G401.6 (cell line): ENCODE measurements around the gene KLF16.

Experiments used
- FAIRE-seq: peaks from 2 replicates; lab custom pipeline; 2012; peaks lifted over from hg19 to GRCh38; lab: Jason Lieb, UNC

The KLF16 gene

GRCh38 chr19:1867349-1867724 is 4.0 kb upstream of the KLF16 start:
- no peak for FAIRE-seq

GRCh38 chr19:1866693-1867348 is 3.4 kb upstream of the KLF16 start:
- FAIRE-seq = no peak

- FAIRE-seq = no peak
These were observed 2.0 kb upstream of the KLF16 start for GRCh38 chr19:1865172-1866010.

GRCh38 chr19:1864480-1865171 is 1.2 kb upstream of the KLF16 start:
- no peak for FAIRE-seq

GRCh38 chr19:1863638-1864479 is 480 bp upstream of the KLF16 start:
- FAIRE-seq = no peak

- FAIRE-seq = no peak
These were observed 703 bp downstream of the KLF16 start for GRCh38 chr19:1862424-1863327.

- no peak for FAIRE-seq
These were observed 1.3 kb downstream of the KLF16 start for GRCh38 chr19:1862068-1862423.

GRCh38 chr19:1861599-1862031 is 1.8 kb downstream of the KLF16 start:
- no peak for FAIRE-seq

- no peak for FAIRE-seq
These were observed 2.4 kb downstream of the KLF16 start for GRCh38 chr19:1860821-1861598.

- peak; percentile 8 for FAIRE-seq
These were observed 3.2 kb downstream of the KLF16 start for GRCh38 chr19:1860042-1860775.

- peak; percentile 89 for FAIRE-seq
These were observed 4.0 kb downstream of the KLF16 start for GRCh38 chr19:1859331-1859781.

GRCh38 chr19:1858412-1859081 is 4.8 kb downstream of the KLF16 start:
- no peak for FAIRE-seq

GRCh38 chr19:1857648-1858326 is 5.6 kb downstream of the KLF16 start:
- peak; percentile 48 for FAIRE-seq

GRCh38 chr19:1856698-1857603 is 6.4 kb downstream of the KLF16 start:
- peak; percentile 19 for FAIRE-seq

- FAIRE-seq = no peak
These were observed 7.1 kb downstream of the KLF16 start for GRCh38 chr19:1856345-1856697.

- no peak for FAIRE-seq
These were observed 7.5 kb downstream of the KLF16 start for GRCh38 chr19:1855828-1856255.
